ENCODE results near the gene RPL31.

The RPL31 gene

DNA sequence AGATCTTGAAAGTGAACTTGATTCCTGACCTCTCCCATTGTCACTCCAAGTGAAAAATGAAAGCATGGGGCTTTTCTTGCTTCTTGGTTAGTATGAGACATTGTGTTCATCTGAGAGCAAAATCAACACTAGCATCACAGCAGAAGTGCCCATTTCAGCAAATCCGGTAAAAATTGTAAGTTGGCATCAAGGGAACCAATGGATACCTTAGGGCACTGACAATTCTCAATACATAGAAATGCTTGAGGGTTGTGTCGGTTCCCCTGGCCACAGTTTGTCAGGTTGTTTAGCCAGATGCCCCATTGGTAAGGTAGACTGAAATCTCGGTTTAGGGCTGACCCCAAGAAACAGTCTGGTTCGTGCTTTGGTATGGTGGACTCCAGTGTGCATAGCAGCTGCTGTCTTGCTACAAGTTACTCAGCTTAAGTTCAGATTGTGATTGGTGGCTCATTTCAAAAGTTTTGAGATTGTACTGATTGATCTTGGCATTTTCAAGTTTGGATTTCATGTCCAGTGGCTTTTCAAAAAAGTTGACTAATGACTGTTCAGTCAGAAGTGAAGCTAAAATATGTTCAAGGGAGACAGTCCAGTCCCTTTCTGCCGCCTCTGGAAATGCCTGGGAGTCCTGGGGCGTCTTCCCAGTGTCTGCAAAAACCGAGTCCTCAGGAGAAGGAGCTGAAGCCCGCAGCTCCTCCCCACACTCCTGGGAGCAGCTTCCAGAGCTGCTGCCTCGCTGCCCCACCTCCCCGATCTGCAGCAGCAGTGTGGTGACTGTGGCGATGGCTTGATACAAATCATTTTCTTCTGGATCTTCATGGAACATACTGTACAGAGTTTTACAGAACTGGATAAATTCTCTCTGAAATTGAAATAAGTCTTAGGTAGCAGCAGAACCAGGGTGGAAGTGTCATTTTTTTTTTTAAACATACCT is 5.6 kb downstream of the RPL31 start:
- Histone ChIP-seq H3K9me2 (replicated peaks; ENCODE audit: insufficient read depth, low read length) (no peaks in the 10 kb centered on the region), H3K4me2 (ENCODE audit: low read depth, low read length, poor library complexity, severe bottlenecking) (no peak overlapping the region), H3K9me3 (ENCODE audit: insufficient read depth, low read length) (no peaks in the 10 kb centered on the region), H3K9ac (ENCODE audit: low read length) (no peak overlapping the region), H2AFZ (ENCODE audit: low read depth, low read length, severe bottlenecking) (no peak overlapping the region), H4K20me1 (ENCODE audit: low read depth, low read length) (no peaks in the 10 kb centered on the region; the same call in 1 of the 2 replicates), H3K4me3 (ENCODE audit: insufficient read depth, low read length, poor library complexity, severe bottlenecking) (no peak overlapping the region), H3K36me3 (ENCODE audit: low read length) (peaks cover 45% of the 10 kb centered on the region), H3K27me3 (ENCODE audit: low read length) (no peaks in the 10 kb centered on the region), H3K27ac (ENCODE audit: low read depth, low read length) (no peak overlapping the region), H3K79me2 (ENCODE audit: insufficient read depth, low read length) (peaks cover 19% of the 10 kb centered on the region), H3F3A (ENCODE audit: insufficient read depth) (peaks cover 23% of the 10 kb centered on the region)
- TF ChIP-seq, protein P1, sequence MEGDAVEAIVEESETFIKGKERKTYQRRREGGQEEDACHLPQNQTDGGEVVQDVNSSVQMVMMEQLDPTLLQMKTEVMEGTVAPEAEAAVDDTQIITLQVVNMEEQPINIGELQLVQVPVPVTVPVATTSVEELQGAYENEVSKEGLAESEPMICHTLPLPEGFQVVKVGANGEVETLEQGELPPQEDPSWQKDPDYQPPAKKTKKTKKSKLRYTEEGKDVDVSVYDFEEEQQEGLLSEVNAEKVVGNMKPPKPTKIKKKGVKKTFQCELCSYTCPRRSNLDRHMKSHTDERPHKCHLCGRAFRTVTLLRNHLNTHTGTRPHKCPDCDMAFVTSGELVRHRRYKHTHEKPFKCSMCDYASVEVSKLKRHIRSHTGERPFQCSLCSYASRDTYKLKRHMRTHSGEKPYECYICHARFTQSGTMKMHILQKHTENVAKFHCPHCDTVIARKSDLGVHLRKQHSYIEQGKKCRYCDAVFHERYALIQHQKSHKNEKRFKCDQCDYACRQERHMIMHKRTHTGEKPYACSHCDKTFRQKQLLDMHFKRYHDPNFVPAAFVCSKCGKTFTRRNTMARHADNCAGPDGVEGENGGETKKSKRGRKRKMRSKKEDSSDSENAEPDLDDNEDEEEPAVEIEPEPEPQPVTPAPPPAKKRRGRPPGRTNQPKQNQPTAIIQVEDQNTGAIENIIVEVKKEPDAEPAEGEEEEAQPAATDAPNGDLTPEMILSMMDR (IDR thresholded peaks at IDR 0.05; ENCODE audit: insufficient read depth, low read length, poor library complexity, severe bottlenecking) = no peak
- no peak for TF ChIP-seq EZH2phosphoT487 (conservative IDR thresholded peaks at IDR 0.05; ENCODE audit: low read length)

DNA sequence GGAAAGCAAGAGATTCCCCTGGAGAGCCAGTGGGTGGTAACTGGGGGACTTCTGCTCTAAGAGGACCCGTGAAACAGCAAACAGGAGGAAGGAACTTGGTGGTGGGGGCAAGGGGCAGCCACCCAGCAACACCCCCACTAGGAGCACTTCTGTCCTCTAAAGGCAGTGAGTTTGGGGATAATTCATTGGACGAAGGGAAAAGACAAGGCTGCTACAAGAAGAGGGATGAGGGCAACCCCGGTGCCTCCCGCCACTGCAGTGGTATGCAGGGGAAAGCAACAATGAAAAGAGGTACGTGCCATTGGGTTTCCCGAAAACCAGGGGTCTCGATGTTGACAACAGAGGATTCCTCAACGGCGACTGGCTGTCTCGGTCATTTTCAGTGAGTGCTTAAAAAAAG is 9.1 kb downstream of the RPL31 start:
- peaks cover 42% of the 10 kb centered on the region for H3K36me3 ChIP-seq (ENCODE audit: low read length)
- no peak overlapping the region for H3K9ac ChIP-seq (ENCODE audit: low read length)
- H3F3A ChIP-seq (ENCODE audit: insufficient read depth) = peaks cover 23% of the 10 kb centered on the region
- H2AFZ ChIP-seq (ENCODE audit: low read depth, low read length, severe bottlenecking) = no peak overlapping the region
- H3K27ac ChIP-seq (ENCODE audit: low read depth, low read length) = no peak overlapping the region
- no peaks in the 10 kb centered on the region for H3K27me3 ChIP-seq (ENCODE audit: low read length)
- no peaks in the 10 kb centered on the region; the same call in 1 of the 2 replicates for H3K79me2 ChIP-seq (ENCODE audit: insufficient read depth, low read length)
- no peaks in the 10 kb centered on the region for H4K20me1 ChIP-seq (ENCODE audit: low read depth, low read length)
- H3K4me3 ChIP-seq (ENCODE audit: insufficient read depth, low read length, poor library complexity, severe bottlenecking) = no peak overlapping the region
- H3K9me2 ChIP-seq (replicated peaks; ENCODE audit: insufficient read depth, low read length) = no peaks in the 10 kb centered on the region
- H3K4me2 ChIP-seq (ENCODE audit: low read depth, low read length, poor library complexity, severe bottlenecking) = no peak overlapping the region
- no peak for TF ChIP-seq EZH2phosphoT487 (conservative IDR thresholded peaks at IDR 0.05; ENCODE audit: low read length)
- TF ChIP-seq, protein P1 (IDR thresholded peaks at IDR 0.05; ENCODE audit: insufficient read depth, low read length, poor library complexity, severe bottlenecking) = no peak
- H3K9me3 ChIP-seq (ENCODE audit: insufficient read depth, low read length) = no peaks in the 10 kb centered on the region

DNA sequence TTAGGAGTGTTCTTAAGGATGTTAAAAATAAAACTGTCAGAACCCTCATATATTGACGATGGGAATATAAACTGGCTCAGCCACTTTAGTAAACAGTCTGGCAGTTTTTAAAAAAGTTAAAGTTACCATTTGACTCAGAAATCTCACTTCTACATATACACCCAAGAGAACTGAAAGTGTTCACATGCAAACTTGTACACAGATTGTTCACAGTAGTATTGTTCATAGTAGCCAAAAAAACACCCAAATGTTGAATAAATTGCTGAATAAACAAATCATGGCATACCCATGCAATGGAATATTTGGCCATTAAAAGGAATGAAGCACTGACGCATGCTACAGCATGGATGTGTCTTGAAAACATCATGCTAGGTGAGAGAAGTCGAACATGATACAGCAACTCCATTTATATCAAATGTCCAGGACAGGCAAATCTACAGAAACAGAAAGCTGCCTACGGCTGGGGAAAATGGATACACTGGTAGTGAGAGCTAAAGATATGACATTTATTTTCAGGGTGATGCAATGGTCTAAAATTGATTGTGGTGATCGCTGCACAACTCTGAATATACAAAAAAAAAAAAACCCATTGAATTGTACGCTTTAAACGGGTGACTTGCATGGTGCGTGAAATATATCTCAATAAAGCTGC is 10.1 kb downstream of the RPL31 start:
- no peak overlapping the region for H3K27ac ChIP-seq (ENCODE audit: low read depth, low read length)
- H3K79me2 ChIP-seq (ENCODE audit: insufficient read depth, low read length) = no peaks in the 10 kb centered on the region
- no peaks in the 10 kb centered on the region for H3K27me3 ChIP-seq (ENCODE audit: low read length)
- H3K9ac ChIP-seq (ENCODE audit: low read length) = no peak overlapping the region
- no peaks in the 10 kb centered on the region for H3K9me2 ChIP-seq (replicated peaks; ENCODE audit: insufficient read depth, low read length)
- H3K36me3 ChIP-seq (ENCODE audit: low read length) = peaks cover 31% of the 10 kb centered on the region
- no peak overlapping the region for H3K4me3 ChIP-seq (ENCODE audit: insufficient read depth, low read length, poor library complexity, severe bottlenecking)
- H2AFZ ChIP-seq (ENCODE audit: low read depth, low read length, severe bottlenecking) = no peak overlapping the region
- H3K9me3 ChIP-seq (ENCODE audit: insufficient read depth, low read length) = no peaks in the 10 kb centered on the region
- H4K20me1 ChIP-seq (ENCODE audit: low read depth, low read length) = no peaks in the 10 kb centered on the region
- H3F3A ChIP-seq (ENCODE audit: insufficient read depth) = peaks cover 14% of the 10 kb centered on the region; the same call in 1 of the 2 replicates
- TF ChIP-seq, protein P1 (IDR thresholded peaks at IDR 0.05; ENCODE audit: insufficient read depth, low read length, poor library complexity, severe bottlenecking) = no peak
- no peak for TF ChIP-seq EZH2phosphoT487 (conservative IDR thresholded peaks at IDR 0.05; ENCODE audit: low read length)
- H3K4me2 ChIP-seq (ENCODE audit: low read depth, low read length, poor library complexity, severe bottlenecking) = no peak overlapping the region

Measured in SU-DHL-6 (cell line).